Measurements from ENCODE around the gene CD5L.

CD5L gene

GRCh38 chr1:157841708-157842107 lies at the start of gene CD5L:
Gene CD5L, minus strand, starts transcription at chr1:157841808. Its CDS starts 107 bp downstream, at chr1:157841701.
- DNase-seq (ENCODE audit: extremely low read depth in 1 of 2, low read depth in 1 of 2) = no peak

- DNase-seq (ENCODE audit: extremely low read depth in 1 of 2, low read depth in 1 of 2) = no peak
Observed at GRCh38 chr1:157882580-157882979, 41.0 kb upstream of the CD5L start.

GRCh38 chr1:157880621-157881020 lies 39.0 kb upstream of the CD5L start:
- no peak for DNase-seq (ENCODE audit: extremely low read depth in 1 of 2, low read depth in 1 of 2)

GRCh38 chr1:157878059-157878458 lies 36.5 kb upstream of the CD5L start:
- DNase-seq (ENCODE audit: extremely low read depth in 1 of 2, low read depth in 1 of 2) = no peak

- DNase-seq (ENCODE audit: extremely low read depth in 1 of 2, low read depth in 1 of 2) = no peak
Observed at GRCh38 chr1:157870490-157870889, 28.9 kb upstream of the CD5L start.

GRCh38 chr1:157868654-157869053 lies 27.0 kb upstream of the CD5L start:
- no peak for DNase-seq (ENCODE audit: extremely low read depth in 1 of 2, low read depth in 1 of 2)

- no peak for DNase-seq (ENCODE audit: extremely low read depth in 1 of 2, low read depth in 1 of 2)
Observed at GRCh38 chr1:157862114-157863070, 20.8 kb upstream of the CD5L start.

GRCh38 chr1:157856538-157856937 lies 14.9 kb upstream of the CD5L start:
- DNase-seq (ENCODE audit: extremely low read depth in 1 of 2, low read depth in 1 of 2) = no peak

GRCh38 chr1:157852476-157852875 lies 10.9 kb upstream of the CD5L start:
- DNase-seq (ENCODE audit: extremely low read depth in 1 of 2, low read depth in 1 of 2) = no peak

- DNase-seq (ENCODE audit: extremely low read depth in 1 of 2, low read depth in 1 of 2) = no peak
Observed at GRCh38 chr1:157849229-157849875, 7.7 kb upstream of the CD5L start.

GRCh38 chr1:157844089-157844830 lies 2.7 kb upstream of the CD5L start:
- DNase-seq (ENCODE audit: extremely low read depth in 1 of 2, low read depth in 1 of 2) = no peak

GRCh38 chr1:157842939-157843338 lies 1.3 kb upstream of the CD5L start:
- DNase-seq (ENCODE audit: extremely low read depth in 1 of 2, low read depth in 1 of 2) = no peak

- no peak for DNase-seq (ENCODE audit: extremely low read depth in 1 of 2, low read depth in 1 of 2)
Observed at GRCh38 chr1:157838966-157839365, 2.6 kb downstream of the CD5L start.

- DNase-seq (ENCODE audit: extremely low read depth in 1 of 2, low read depth in 1 of 2) = no peak
Observed at GRCh38 chr1:157834430-157834829, 7.2 kb downstream of the CD5L start.

GRCh38 chr1:157833145-157833544 lies 8.5 kb downstream of the CD5L start:
- DNase-seq (ENCODE audit: extremely low read depth in 1 of 2, low read depth in 1 of 2) = no peak

- no peak for DNase-seq (ENCODE audit: extremely low read depth in 1 of 2, low read depth in 1 of 2)
Observed at GRCh38 chr1:157831968-157832626, 9.5 kb downstream of the CD5L start.

- no peak for DNase-seq (ENCODE audit: extremely low read depth in 1 of 2, low read depth in 1 of 2)
Observed at GRCh38 chr1:157830887-157831286, 10.7 kb downstream of the CD5L start.

GRCh38 chr1:157829711-157830110 lies 11.9 kb downstream of the CD5L start:
- DNase-seq (ENCODE audit: extremely low read depth in 1 of 2, low read depth in 1 of 2) = no peak

- no peak for DNase-seq (ENCODE audit: extremely low read depth in 1 of 2, low read depth in 1 of 2)
Observed at GRCh38 chr1:157829210-157829609, 12.4 kb downstream of the CD5L start.

GRCh38 chr1:157820299-157820698 lies 21.3 kb downstream of the CD5L start:
- no peak for DNase-seq (ENCODE audit: extremely low read depth in 1 of 2, low read depth in 1 of 2)

GRCh38 chr1:157819896-157820295 lies 21.7 kb downstream of the CD5L start, which contains the start of gene FCRL1:
Gene FCRL1, minus strand, starts transcription at chr1:157820120. Its CDS starts 83 bp downstream, at chr1:157820037.
- no peak for DNase-seq (ENCODE audit: extremely low read depth in 1 of 2, low read depth in 1 of 2)
